GM21381 (cell line): ENCODE measurements around the gene ASB5.

Experiments used
- ATAC-seq: cut with Tn5 transposase; IDR thresholded peaks from one replicate; pipeline ENCODE4 v1.9.1; 2021; ENCODE audit warnings: mild to moderate bottlenecking, moderate library complexity; ENCODE audit not compliant: unreplicated experiment

The ASB5 gene

DNA sequence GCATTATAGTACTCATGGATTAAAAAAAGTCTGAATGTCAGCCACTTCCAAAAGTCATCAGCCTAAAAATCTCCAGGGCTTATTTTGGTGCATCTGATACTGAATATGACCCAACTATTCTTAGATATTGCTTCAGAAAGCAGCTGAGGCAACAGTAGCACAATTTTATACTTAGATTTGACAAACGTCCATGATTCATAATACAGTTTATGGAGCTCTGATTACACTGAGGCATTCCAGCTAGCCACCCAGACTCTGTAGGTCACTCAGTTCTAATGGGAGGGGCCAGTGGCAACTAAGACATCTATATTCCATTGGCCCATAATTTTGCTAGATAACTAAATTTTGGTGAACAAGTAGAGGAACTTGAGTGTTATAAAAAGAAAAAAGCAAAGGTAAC, 84.0 kb downstream of the ASB5 start:
- ATAC-seq = no peak
